ENCODE measurements around the gene ALOX15B. TPM values are rescaled to one million over a fixed set of nuclear protein-coding genes. Genes with fewer than 3 reads are reported as not detected.

Gene ALOX15B
- total RNA-seq, 1 experiment from 2014 or later, result 0.30 TPM

GRCh38 chr17:8048736-8049135 lies 9.9 kb downstream of the ALOX15B start:
- no peaks in the 10 kb centered on the region for H3K9me3 ChIP-seq (ENCODE audit: control insufficient read depth in 1 of 2, insufficient read depth in 1 of 2, low read depth in 1 of 2, low read length in 2 of 2)
- BruUV-seq (replicated peaks), result no TSS peak
- H3K9me2 ChIP-seq (ENCODE audit: insufficient read depth), result no peaks in the 10 kb centered on the region
- no peak for ATAC-seq
- no peak overlapping the region for H3K4me3 ChIP-seq (replicated peaks in 1 of 2; ENCODE audit: low read depth in 1 of 2, low read length in 2 of 2)
- TF ChIP-seq ZNF274 (IDR thresholded peaks at IDR 0.05; ENCODE audit: low read depth, low read length) (no peak), SRF (IDR thresholded peaks at IDR 0.05; ENCODE audit: low read depth) (no peak), CBX3 (IDR thresholded peaks at IDR 0.05; ENCODE audit: low read depth) (no peak), TCF7L2 (IDR thresholded peaks at IDR 0.05; ENCODE audit: borderline replicate concordance, extremely low read depth, insufficient read depth, insufficient read length) (no peak), JUND (IDR thresholded peaks at IDR 0.05) (no peak), MAX (IDR thresholded peaks at IDR 0.05) (no peak), CTCF (IDR thresholded peaks at IDR 0.05 in 2 of 3, conservative IDR thresholded peaks at IDR 0.05 in 1 of 3; ENCODE audit: borderline replicate concordance in 1 of 3, insufficient read depth in 1 of 3, low read depth in 2 of 3, low read length in 2 of 3) (no peak), ELF1 (IDR thresholded peaks at IDR 0.05; ENCODE audit: borderline replicate concordance, low read depth) (no peak), FOSL1 (IDR thresholded peaks at IDR 0.05; ENCODE audit: low read depth) (no peak), ZFX (IDR thresholded peaks at IDR 0.05) (no peak), POLR2AphosphoS5 (IDR thresholded peaks at IDR 0.05; ENCODE audit: low read depth, low read length) (no peak), EZH2 (IDR thresholded peaks at IDR 0.05) (no peak), SP1 (IDR thresholded peaks at IDR 0.05; ENCODE audit: low read depth) (no peak), CEBPB (IDR thresholded peaks at IDR 0.05; ENCODE audit: low read depth) (no peak), YY1 (IDR thresholded peaks at IDR 0.05; ENCODE audit: extremely low read depth, insufficient replicate concordance, low read depth, low read length) (no peak), REST (IDR thresholded peaks at IDR 0.05; ENCODE audit: low read depth) (no peak), RAD21 (IDR thresholded peaks at IDR 0.05; ENCODE audit: low read depth) (no peak), EZH2phosphoT487 (IDR thresholded peaks at IDR 0.05; ENCODE audit: borderline replicate concordance) (no peak), EGR1 (IDR thresholded peaks at IDR 0.05; ENCODE audit: low read depth) (no peak)
- TF ChIP-seq, protein P1, sequence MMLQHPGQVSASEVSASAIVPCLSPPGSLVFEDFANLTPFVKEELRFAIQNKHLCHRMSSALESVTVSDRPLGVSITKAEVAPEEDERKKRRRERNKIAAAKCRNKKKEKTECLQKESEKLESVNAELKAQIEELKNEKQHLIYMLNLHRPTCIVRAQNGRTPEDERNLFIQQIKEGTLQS (IDR thresholded peaks at IDR 0.05), result no peak
- H3K36me3 ChIP-seq (ENCODE audit: control insufficient read depth in 1 of 2, insufficient read depth in 2 of 2, low read length in 2 of 2), result no peaks in the 10 kb centered on the region
- intact Hi-C loops (cut with micrococcal nuclease), result no loop called here
- POLR2A ChIA-PET, result interaction anchor here (0.6 kb wide), 1 partner anchor 51 kb away, joined by 3 read pairs; no protein-coding TSS in a partner anchor
- no peak overlapping the region for H3K27ac ChIP-seq (ENCODE audit: low read depth, low read length)
- CTCF ChIA-PET, result no interaction called here
- no peaks in the 10 kb centered on the region for H4K20me1 ChIP-seq (ENCODE audit: insufficient read depth)
- no peak for DNase-seq (ENCODE audit: low read depth, low spot score)
- no peak overlapping the region for H3K9ac ChIP-seq (ENCODE audit: low read length)
- H3K27me3 ChIP-seq (ENCODE audit: insufficient read depth, low read length), result no peaks in the 10 kb centered on the region
- H3K79me2 ChIP-seq (ENCODE audit: insufficient read depth, low read length), result no peaks in the 10 kb centered on the region
- RAD21 ChIA-PET (ENCODE audit: low non-redundant PET in 1 of 2, low total read pairs in 2 of 2, uncharacterized antibody in 2 of 2, unreplicated experiment in 2 of 2), result no interaction called here
- H2AFZ ChIP-seq (ENCODE audit: low read depth, low read length, poor library complexity, severe bottlenecking), result no peak overlapping the region
- H3K4me1 ChIP-seq (ENCODE audit: control insufficient read depth in 1 of 2, insufficient read depth in 2 of 2, low read length in 2 of 2), result no peaks in the 10 kb centered on the region
- no peak overlapping the region for H3K4me2 ChIP-seq (ENCODE audit: low read length)

Data from HCT116 (cell line).